Neural progenitor cell (in vitro differentiated cells): ENCODE measurements around the gene CEMIP2.

Source experiments
- EZH2 ChIP-seq: fragments of 200-600 bp; sonication (generic); IDR thresholded peaks from 2 replicates; pipeline ENCODE4 v1.6.1; 2017; ENCODE audit warnings: antibody characterized with exemption, mild to moderate bottlenecking, moderate library complexity
- TF ChIP-seq, protein P1 (sequence below): fragments of 200-600 bp; sonication (generic); IDR thresholded peaks from 2 replicates; pipeline ENCODE4 v1.5.1; 2017; ENCODE audit warnings: antibody characterized with exemption, mild to moderate bottlenecking

DNA sequence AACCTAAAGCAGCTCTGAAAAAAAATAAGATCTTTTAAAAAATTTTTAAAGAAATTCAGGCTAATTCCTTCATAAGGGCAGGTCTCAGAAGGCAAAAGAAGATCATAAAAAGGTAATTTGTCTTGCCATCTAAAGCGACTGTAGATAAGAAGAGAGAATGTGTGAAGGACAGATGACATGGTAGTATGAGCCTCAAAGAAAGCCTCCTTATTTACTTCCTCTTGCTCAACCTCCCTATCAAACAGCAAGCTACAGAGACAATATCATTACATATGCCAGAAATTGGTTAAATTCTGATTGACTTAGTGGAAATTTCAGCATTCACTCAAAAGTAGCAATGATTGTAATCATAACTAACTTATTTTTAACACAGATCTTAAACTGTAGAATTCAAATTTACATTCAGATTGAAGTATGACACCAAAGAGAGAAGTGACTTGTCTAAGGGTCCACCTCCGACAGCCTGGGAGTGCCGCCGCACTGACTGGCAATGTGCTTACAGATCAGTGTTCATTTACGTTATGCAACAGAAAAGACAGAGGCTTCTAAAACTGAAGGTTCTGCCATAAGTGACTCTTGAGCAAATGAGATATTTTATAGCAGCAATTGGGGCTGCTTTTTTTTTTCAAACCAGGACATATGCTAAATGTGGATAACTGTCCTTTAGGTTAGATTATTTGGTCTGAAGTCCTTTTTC, 132.0 kb downstream of the CEMIP2 start:
- TF ChIP-seq, protein P1, sequence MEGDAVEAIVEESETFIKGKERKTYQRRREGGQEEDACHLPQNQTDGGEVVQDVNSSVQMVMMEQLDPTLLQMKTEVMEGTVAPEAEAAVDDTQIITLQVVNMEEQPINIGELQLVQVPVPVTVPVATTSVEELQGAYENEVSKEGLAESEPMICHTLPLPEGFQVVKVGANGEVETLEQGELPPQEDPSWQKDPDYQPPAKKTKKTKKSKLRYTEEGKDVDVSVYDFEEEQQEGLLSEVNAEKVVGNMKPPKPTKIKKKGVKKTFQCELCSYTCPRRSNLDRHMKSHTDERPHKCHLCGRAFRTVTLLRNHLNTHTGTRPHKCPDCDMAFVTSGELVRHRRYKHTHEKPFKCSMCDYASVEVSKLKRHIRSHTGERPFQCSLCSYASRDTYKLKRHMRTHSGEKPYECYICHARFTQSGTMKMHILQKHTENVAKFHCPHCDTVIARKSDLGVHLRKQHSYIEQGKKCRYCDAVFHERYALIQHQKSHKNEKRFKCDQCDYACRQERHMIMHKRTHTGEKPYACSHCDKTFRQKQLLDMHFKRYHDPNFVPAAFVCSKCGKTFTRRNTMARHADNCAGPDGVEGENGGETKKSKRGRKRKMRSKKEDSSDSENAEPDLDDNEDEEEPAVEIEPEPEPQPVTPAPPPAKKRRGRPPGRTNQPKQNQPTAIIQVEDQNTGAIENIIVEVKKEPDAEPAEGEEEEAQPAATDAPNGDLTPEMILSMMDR = no peak
- no peak for TF ChIP-seq EZH2
